HCT116 (cell line): ENCODE data around the gene ZNF804B. TPM values are rescaled to one million over a fixed set of nuclear protein-coding genes. Genes with fewer than 3 reads are reported as not detected.

Source experiments
- ATAC-seq: fragments of 200-7000 bp; cut with Tn5 transposase; 2 replicates; pipeline ENCODE4 v1.9.1; 2020; ENCODE audit warnings: mild to moderate bottlenecking, moderate library complexity
- BruUV-seq: library from RNA; stranded (reverse); fragments of 400-500 nt; replicated peaks from 2 replicates; lab custom pipeline; 2021; lab: Mats Ljungman, UMichigan
- CTCF ChIA-PET: fragments of 300-600 bp; sonication (Branson Sonifier 250); formaldehyde crosslinking; loops from one replicate; lab custom pipeline; 2021; ENCODE audit warnings: antibody characterized with exemption; lab: Charles Lee
- POLR2A ChIA-PET: fragments of 300-600, 350-600 bp; sonication (Branson Sonifier 250); formaldehyde crosslinking; loops from one replicate; lab custom pipeline; 2021; ENCODE audit warnings: antibody characterized with exemption; lab: Charles Lee
- RAD21 ChIA-PET, 2 experiments: fragments of 300-600 bp; sonication (Branson Sonifier 250); formaldehyde crosslinking; loops; one replicate each; lab custom pipeline; 2023; ENCODE audit warnings: low total read pairs in 2 of 2; ENCODE audit not compliant: uncharacterized antibody in 2 of 2, unreplicated experiment in 2 of 2, low non-redundant PET in 1 of 2; lab: Charles Lee
- DNase-seq: peaks from one replicate; pipeline ENCODE4 v3.0.0-alpha.2; 2010; ENCODE audit warnings: low read depth, low spot score
- H2AFZ ChIP-seq: fragments of 200-600 bp; shearing (Covaris generic), sonication (generic); 2 replicates; pipeline ENCODE4 v1.6.1; 2017; ENCODE audit warnings: low read depth, mixed run types, mixed read lengths, antibody characterized with exemption, low read length; ENCODE audit not compliant: poor library complexity, severe bottlenecking
- H3K27ac ChIP-seq: 2 replicates; pipeline ENCODE4 v1.5.1; 2012; ENCODE audit warnings: low read depth, low read length
- H3K27me3 ChIP-seq: fragments of 200-600 bp; sonication (generic); 2 replicates; pipeline ENCODE4 v1.6.1; 2016; ENCODE audit warnings: mixed run types, low read length, mixed read lengths; ENCODE audit not compliant: insufficient read depth
- H3K36me3 ChIP-seq, 2 experiments: fragments of 200-500 bp in 1 of 2; fragments of 200-600 bp in 1 of 2; sonication (Bioruptor generic) in 1 of 2; sonication (generic) in 1 of 2; 2 replicates each; pipeline versions ENCODE4 v1.5.1 to v1.6.1; 2014 to 2016; ENCODE audit warnings: low read length in 2 of 2, inconsistent platforms in 1 of 2, mixed read lengths in 1 of 2, mixed run types in 1 of 2; ENCODE audit not compliant: insufficient read depth in 2 of 2, control insufficient read depth in 1 of 2
- H3K4me1 ChIP-seq, 2 experiments: fragments of 200-600 bp in 1 of 2; sonication (generic) in 1 of 2; 2 replicates each; pipeline versions ENCODE4 v1.5.1 to v1.6.1; 2012 to 2017; ENCODE audit warnings: low read length in 2 of 2, inconsistent platforms in 1 of 2, mild to moderate bottlenecking in 1 of 2, mixed read lengths in 1 of 2, mixed run types in 1 of 2, moderate library complexity in 1 of 2; ENCODE audit not compliant: insufficient read depth in 2 of 2, control insufficient read depth in 1 of 2
- H3K4me2 ChIP-seq: fragments of 200-600 bp; sonication (generic); 2 replicates; pipeline ENCODE4 v1.6.1; 2017; ENCODE audit warnings: mixed run types, low read length, mixed read lengths
- H3K4me3 ChIP-seq, 2 experiments: fragments of 200-600 bp in 1 of 2; sonication (generic) in 1 of 2; replicated peaks in 1 of 2; 2 replicates each; pipeline ENCODE4 v1.5.1; 2011 to 2016; ENCODE audit warnings: low read length in 2 of 2, control low read depth in 1 of 2, low read depth in 1 of 2, mild to moderate bottlenecking in 1 of 2, mixed read lengths in 1 of 2, mixed run types in 1 of 2
- H3K79me2 ChIP-seq: fragments of 200-600 bp; sonication (generic); 2 replicates; pipeline ENCODE4 v1.6.1; 2017; ENCODE audit warnings: mild to moderate bottlenecking, mixed run types, low read length, moderate library complexity, mixed read lengths; ENCODE audit not compliant: insufficient read depth
- H3K9ac ChIP-seq: fragments of 200-600 bp; sonication (generic); 2 replicates; pipeline ENCODE4 v1.6.1; 2016; ENCODE audit warnings: low read length, mixed read lengths
- H3K9me2 ChIP-seq: fragments of 200-600 bp; sonication (generic), shearing (Covaris generic); 2 replicates; pipeline ENCODE4 v1.6.1; 2017; ENCODE audit warnings: mixed run types, mild to moderate bottlenecking, moderate library complexity; ENCODE audit not compliant: insufficient read depth
- H3K9me3 ChIP-seq, 2 experiments: fragments of 200-500 bp in 1 of 2; fragments of 200-600 bp in 1 of 2; sonication (Bioruptor generic) in 1 of 2; sonication (generic) in 1 of 2; 2 replicates each; pipeline ENCODE4 v1.6.1; 2014 to 2017; ENCODE audit warnings: low read length in 2 of 2, mixed read lengths in 2 of 2, inconsistent platforms in 1 of 2, low read depth in 1 of 2, mild to moderate bottlenecking in 1 of 2, mixed run types in 1 of 2, moderate library complexity in 1 of 2; ENCODE audit not compliant: control insufficient read depth in 1 of 2, insufficient read depth in 1 of 2
- H4K20me1 ChIP-seq: fragments of 200-600 bp; sonication (generic), shearing (Covaris generic); 2 replicates; pipeline ENCODE4 v1.6.1; 2017; ENCODE audit warnings: mixed run types, mild to moderate bottlenecking, moderate library complexity; ENCODE audit not compliant: insufficient read depth
- CBX3 ChIP-seq: IDR thresholded peaks from 2 replicates; pipeline ENCODE4 v1.6.1; 2012; ENCODE audit warnings: low read depth
- CEBPB ChIP-seq: IDR thresholded peaks from 2 replicates; pipeline ENCODE4 v1.6.1; 2012; ENCODE audit warnings: low read depth
- EGR1 ChIP-seq: IDR thresholded peaks from 2 replicates; pipeline ENCODE4 v1.6.1; 2012; ENCODE audit warnings: low read depth
- ELF1 ChIP-seq: IDR thresholded peaks from 2 replicates; pipeline ENCODE4 v1.6.1; 2012; ENCODE audit warnings: low read depth, borderline replicate concordance
- EZH2 ChIP-seq: fragments of 200-600 bp; sonication (generic); IDR thresholded peaks from 2 replicates; pipeline ENCODE4 v1.6.1; 2017; ENCODE audit warnings: antibody characterized with exemption, mixed run types
- EZH2phosphoT487 ChIP-seq: fragments of 200-600 bp; IDR thresholded peaks from 2 replicates; pipeline ENCODE4 v1.6.1; 2018; ENCODE audit warnings: antibody characterized with exemption, borderline replicate concordance
- FOSL1 ChIP-seq: IDR thresholded peaks from 2 replicates; pipeline ENCODE4 v1.6.1; 2012; ENCODE audit warnings: low read depth
- JUND ChIP-seq: IDR thresholded peaks from 2 replicates; pipeline ENCODE4 v1.6.1; 2012
- POLR2A ChIP-seq: IDR thresholded peaks from 2 replicates; pipeline ENCODE4 v1.7.0; 2011; ENCODE audit warnings: borderline replicate concordance; ENCODE audit not compliant: insufficient read depth, insufficient read length; ENCODE audit errors: extremely low read depth
- RAD21 ChIP-seq: IDR thresholded peaks from 2 replicates; pipeline ENCODE4 v1.6.1; 2012; ENCODE audit warnings: low read depth, mild to moderate bottlenecking
- SIN3A ChIP-seq: IDR thresholded peaks from 2 replicates; pipeline ENCODE4 v1.6.1; 2012; ENCODE audit warnings: low read depth
- SP1 ChIP-seq: IDR thresholded peaks from 2 replicates; pipeline ENCODE4 v1.6.1; 2012; ENCODE audit warnings: low read depth
- SRF ChIP-seq: IDR thresholded peaks from 2 replicates; pipeline ENCODE4 v1.6.1; 2012; ENCODE audit warnings: low read depth
- TCF7L2 ChIP-seq: IDR thresholded peaks from 2 replicates; pipeline ENCODE4 v1.7.0; 2011; ENCODE audit warnings: borderline replicate concordance, inconsistent platforms; ENCODE audit not compliant: insufficient read depth, insufficient read length; ENCODE audit errors: extremely low read depth
- YY1 ChIP-seq: IDR thresholded peaks from 2 replicates; pipeline ENCODE4 v1.6.1; 2011; ENCODE audit warnings: low read length, low read depth, moderate library complexity, mild to moderate bottlenecking; ENCODE audit not compliant: insufficient replicate concordance; ENCODE audit errors: extremely low read depth
- intact Hi-C: fragments of 100-400 bp; cut with micrococcal nuclease; formaldehyde crosslinking; loops from 2 replicates; pipeline ENCODE4 v1.10.0; 2022
- total RNA-seq: library from RNA; stranded (reverse); gene quantifications from one replicate; pipeline ENCODE4 v1.2.1, GENCODE V29; 2021; ENCODE audit not compliant: unreplicated experiment
- TF ChIP-seq, protein P1 (sequence below): IDR thresholded peaks from 2 replicates; pipeline ENCODE4 v1.6.1; 2012
- TF ChIP-seq, protein P2 (sequence below): IDR thresholded peaks from 2 replicates; pipeline ENCODE4 v1.6.1; 2011; ENCODE audit warnings: mild to moderate bottlenecking, low read length, moderate library complexity; ENCODE audit not compliant: insufficient replicate concordance; ENCODE audit errors: extremely low read depth
- TF ChIP-seq, protein P3 (sequence below): IDR thresholded peaks from 2 replicates; pipeline ENCODE4 v1.6.1; 2012

ZNF804B gene
- total RNA-seq, 1 experiment from 2014 or later, result not detected

GRCh38 chr7:89200758-89201157 is 441.3 kb downstream of the ZNF804B start:
- Histone ChIP-seq H3K27ac (no peak overlapping the region), H3K9me2 (no peaks in the 10 kb centered on the region), H2AFZ (no peak overlapping the region), H3K4me2 (no peak overlapping the region), H3K9me3 (no peaks in the 10 kb centered on the region), H3K4me3 (no peak overlapping the region), H3K27me3 (no peaks in the 10 kb centered on the region), H3K4me1 (no peaks in the 10 kb centered on the region), H3K36me3 (no peaks in the 10 kb centered on the region), H4K20me1 (no peaks in the 10 kb centered on the region), H3K9ac (no peak overlapping the region), H3K79me2 (no peaks in the 10 kb centered on the region)
- intact Hi-C loops, result no loop called here
- no peak for ATAC-seq
- RAD21 ChIA-PET, result no interaction called here
- no peak for DNase-seq
- BruUV-seq, result no TSS peak
- POLR2A ChIA-PET, result no interaction called here
- TF ChIP-seq ELF1 (no peak), CEBPB (no peak), EZH2phosphoT487 (no peak), JUND (no peak), EGR1 (no peak), CBX3 (no peak), RAD21 (no peak), SRF (no peak), SIN3A (no peak), TCF7L2 (no peak), FOSL1 (no peak), YY1 (no peak), POLR2A (no peak), EZH2 (no peak), SP1 (no peak)
- TF ChIP-seq, protein P1, sequence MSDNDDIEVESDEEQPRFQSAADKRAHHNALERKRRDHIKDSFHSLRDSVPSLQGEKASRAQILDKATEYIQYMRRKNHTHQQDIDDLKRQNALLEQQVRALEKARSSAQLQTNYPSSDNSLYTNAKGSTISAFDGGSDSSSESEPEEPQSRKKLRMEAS, result no peak
- TF ChIP-seq, protein P2, sequence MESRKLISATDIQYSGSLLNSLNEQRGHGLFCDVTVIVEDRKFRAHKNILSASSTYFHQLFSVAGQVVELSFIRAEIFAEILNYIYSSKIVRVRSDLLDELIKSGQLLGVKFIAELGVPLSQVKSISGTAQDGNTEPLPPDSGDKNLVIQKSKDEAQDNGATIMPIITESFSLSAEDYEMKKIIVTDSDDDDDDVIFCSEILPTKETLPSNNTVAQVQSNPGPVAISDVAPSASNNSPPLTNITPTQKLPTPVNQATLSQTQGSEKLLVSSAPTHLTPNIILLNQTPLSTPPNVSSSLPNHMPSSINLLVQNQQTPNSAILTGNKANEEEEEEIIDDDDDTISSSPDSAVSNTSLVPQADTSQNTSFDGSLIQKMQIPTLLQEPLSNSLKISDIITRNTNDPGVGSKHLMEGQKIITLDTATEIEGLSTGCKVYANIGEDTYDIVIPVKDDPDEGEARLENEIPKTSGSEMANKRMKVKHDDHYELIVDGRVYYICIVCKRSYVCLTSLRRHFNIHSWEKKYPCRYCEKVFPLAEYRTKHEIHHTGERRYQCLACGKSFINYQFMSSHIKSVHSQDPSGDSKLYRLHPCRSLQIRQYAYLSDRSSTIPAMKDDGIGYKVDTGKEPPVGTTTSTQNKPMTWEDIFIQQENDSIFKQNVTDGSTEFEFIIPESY, result no peak
- TF ChIP-seq, protein P3, sequence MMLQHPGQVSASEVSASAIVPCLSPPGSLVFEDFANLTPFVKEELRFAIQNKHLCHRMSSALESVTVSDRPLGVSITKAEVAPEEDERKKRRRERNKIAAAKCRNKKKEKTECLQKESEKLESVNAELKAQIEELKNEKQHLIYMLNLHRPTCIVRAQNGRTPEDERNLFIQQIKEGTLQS, result no peak
- CTCF ChIA-PET, result no interaction called here
